GM18867 (cell line): ENCODE measurements around the gene DYNC2LI1.

Source experiments
- ATAC-seq: cut with Tn5 transposase; IDR thresholded peaks from one replicate; pipeline ENCODE4 v1.9.1; 2021; ENCODE audit warnings: mild to moderate bottlenecking, moderate library complexity; ENCODE audit not compliant: unreplicated experiment

Gene DYNC2LI1

DNA sequence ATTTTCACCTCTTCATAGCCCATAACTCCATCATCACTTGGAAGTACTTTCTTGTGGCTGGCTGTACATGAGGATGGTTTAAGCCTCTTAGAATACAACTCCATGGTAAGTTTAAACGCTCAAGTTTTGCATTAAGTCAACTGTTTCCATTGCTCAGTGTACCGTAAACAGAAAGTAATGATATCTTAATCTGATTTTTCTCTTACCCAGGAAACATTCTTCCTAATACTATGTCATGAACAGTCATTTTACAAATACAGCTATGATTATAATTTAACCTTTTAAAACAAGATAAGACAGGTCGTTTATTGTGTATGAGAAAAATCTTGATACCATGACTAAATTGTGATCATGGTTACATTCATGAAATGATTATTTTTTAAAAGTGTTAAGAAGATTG lies 11.6 kb upstream of the DYNC2LI1 start:
- ATAC-seq, result no peak

DNA sequence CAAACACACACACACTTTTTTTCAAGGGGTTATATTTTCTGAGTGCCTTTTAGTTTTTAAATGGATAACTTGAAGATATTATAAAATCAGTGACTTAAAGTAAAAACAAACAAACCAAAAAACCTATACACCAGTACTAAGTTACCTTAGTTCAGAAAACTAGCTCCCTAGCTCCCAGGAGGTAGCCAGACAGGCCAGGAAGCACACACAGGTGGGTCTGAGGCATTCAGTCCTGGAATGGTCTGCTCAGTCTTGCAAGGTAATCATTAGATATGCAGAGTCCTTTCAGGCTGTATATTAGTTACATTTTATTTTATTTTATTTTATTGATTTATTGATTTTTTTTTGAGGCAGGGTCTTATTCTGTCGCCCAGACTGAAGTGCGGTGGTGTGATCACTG lies 10.7 kb upstream of the DYNC2LI1 start:
- ATAC-seq, result no peak

DNA sequence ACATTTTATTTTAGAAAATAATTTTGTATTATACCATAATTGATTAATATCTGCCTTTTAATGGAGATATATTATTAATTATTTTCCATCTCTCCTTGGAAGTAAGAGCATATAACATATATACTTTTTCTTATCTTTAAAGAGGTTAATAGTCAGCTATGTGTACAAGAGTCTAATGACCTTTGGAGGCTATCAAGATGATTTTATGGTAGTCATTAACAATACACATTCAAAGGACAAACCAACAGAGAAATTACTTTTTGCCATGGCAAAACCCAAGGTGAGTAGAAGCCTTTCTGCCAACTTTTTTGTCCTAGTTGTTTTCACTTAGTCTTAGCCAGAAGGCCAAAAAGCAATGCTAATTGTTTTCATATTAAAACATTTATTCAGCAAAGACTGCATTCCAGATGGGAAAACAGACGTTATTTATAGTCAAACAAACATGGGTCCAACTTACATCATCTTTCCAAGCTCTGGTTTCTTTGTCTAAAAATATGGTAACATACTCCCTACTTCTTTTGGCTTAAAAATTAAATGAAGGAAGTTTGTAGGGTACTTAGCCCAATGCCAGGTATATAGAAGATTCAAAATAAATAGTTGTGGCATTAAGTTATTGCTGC lies 9.6 kb upstream of the DYNC2LI1 start:
- ATAC-seq, result no peak

DNA sequence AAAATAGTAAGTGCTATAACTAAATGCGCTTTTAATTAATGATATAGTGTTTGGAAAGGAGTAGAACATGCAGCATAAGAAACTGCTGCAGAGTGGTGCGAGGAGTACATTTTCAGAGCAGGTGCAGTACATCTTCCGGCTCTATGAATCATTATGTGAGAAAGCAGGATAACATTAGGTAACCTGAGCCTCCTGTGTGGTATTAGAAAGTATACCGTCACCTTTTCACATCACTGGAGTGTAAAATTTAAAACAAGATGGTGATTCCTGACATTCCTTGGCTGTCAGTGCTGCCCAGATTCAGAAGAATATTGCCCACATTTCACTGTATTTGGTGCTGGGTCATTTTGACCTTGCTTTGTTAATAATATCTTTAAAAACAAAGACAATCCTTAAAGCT lies 7.8 kb upstream of the DYNC2LI1 start:
- ATAC-seq, result no peak

DNA sequence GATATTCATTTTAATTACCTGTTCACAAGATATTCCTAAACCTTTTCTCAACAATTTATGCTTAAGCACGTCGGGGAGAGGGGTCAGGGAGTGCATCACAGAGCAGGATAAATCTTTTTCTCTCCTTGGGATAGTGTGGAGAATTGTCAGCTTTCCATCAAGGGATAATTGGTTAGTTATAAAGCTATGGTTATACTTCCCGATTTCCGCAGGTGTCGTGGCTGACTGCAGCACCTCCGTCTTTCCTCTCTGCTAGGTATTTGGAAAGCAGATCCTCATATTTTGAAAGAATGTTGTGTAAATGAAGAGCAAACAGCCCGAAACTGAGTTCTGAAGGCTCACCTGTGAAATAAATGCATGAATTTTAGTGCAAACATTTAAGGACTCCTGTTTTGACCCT lies 778 bp downstream of the DYNC2LI1 start:
- no peak for ATAC-seq

DNA sequence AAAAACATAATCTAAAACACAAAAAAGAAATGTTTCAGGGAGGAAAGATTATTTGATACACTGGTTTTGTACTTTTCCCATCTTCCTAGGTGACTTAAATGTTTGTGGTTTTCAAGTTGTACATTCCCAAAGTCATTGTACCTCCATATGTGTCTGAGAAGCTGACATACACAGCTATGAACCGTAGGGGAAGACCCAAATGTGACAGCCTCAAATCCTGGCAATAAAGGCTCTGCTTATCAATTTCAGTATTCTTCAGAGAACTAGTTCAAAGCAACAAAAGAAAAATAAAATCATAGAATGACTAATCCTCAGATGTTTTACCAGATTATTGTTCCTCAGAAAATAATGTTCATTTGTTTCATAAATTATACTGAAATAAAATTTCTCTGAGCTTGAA lies 2.5 kb downstream of the DYNC2LI1 start:
- ATAC-seq, result no peak

DNA sequence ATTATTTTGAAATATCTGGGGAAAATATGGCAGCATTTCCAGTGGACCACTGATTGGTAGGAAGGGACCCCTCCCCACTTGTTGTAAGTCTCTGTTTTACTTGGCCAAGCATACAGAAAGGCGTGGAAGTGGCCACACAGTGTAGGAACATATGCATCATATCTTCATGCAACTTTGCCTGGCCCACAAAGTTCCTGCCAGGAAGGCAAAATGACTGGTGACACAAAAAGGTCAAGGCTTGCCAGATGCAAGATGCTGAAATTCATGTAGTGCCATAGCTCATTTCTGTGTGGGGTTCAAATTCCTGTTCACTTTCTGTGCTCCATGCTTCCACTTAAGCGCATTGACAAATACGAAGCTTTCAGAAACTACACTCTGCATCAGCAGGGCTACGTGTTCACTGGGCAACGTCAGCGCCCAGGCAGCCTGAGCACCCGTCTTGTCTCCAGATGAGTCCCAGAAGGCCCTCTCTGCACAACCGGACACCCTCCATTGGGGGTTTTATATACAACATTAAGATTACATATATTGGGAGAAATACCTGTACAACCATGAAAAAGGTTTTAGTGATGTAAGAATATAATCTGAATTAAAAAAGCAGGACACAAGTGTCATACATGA lies 3.6 kb downstream of the DYNC2LI1 start:
- no peak for ATAC-seq

DNA sequence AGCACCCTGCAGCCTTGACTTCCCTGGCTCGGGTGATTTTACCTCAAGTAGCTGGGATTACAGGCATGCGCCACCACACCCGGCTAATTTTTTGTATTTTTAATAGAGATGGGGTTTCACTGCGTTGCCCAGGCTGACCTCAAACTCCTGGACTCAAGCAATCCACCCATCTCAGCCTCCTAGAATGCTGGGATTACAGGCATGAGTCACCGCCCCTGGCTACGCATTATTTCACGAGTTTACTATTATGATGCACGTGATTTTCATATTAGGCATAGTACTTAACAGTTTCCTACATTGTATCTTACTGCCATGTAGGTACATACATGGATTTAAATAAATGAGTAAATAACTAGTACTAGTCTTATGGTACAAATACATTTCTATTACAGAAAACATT lies 4.4 kb downstream of the DYNC2LI1 start:
- ATAC-seq, result no peak

DNA sequence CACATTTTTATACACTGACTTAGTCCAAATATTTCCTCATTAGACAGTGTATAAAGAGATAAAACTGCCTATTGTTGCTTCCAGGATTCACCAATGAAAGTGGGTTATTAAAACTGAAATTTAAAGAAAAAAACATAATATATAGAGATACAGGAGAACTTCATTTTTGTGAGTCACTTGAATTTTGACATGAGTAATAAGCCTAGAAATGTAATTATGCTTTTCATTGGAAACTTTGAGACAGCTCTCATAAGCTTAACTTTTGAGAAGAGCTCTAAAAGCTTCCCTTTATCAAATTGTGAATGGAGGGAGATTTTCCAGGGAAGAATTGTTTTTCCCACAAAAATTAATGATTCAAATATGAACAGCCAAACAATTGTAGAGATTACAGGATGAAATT lies 14.1 kb downstream of the DYNC2LI1 start:
- ATAC-seq, result no peak

DNA sequence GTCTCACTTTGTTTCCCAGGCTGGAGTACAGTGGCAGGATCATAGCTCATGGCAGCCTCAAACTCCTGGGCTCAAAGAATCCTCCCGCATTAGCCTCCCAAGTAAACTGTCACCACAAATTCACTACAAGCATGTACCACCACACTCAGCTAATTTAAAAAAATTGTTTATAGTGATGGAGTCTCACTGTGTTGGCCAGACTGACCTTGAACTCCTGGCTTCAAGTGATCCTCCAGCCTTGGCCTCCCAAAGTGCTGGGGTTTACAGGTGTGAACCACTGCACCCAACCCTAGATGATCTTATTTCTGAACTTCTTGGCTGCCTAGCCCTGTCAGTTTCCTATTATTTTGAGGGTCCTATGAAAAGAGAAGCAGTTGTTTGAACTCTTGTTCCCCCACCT lies 14.8 kb downstream of the DYNC2LI1 start:
- ATAC-seq, result no peak

DNA sequence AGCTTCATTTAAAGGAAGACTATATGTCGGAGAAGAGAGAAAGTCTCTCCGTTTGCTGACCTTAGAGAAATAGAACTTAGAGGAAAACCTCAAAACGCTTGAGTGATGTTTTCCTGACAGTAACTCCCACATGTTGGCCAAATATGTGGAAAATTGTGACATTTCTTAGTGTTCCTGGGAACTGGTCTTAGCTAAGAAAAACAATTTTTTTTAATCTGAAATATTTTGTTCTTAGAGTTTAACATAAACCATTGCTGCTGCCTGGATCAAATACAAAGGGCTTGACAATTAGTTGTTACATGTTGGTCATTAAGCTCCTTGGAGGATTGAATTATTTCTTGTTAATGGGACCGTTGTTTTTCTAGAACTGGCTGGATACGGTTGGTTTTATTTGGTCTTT lies 16.3 kb downstream of the DYNC2LI1 start:
- no peak for ATAC-seq

DNA sequence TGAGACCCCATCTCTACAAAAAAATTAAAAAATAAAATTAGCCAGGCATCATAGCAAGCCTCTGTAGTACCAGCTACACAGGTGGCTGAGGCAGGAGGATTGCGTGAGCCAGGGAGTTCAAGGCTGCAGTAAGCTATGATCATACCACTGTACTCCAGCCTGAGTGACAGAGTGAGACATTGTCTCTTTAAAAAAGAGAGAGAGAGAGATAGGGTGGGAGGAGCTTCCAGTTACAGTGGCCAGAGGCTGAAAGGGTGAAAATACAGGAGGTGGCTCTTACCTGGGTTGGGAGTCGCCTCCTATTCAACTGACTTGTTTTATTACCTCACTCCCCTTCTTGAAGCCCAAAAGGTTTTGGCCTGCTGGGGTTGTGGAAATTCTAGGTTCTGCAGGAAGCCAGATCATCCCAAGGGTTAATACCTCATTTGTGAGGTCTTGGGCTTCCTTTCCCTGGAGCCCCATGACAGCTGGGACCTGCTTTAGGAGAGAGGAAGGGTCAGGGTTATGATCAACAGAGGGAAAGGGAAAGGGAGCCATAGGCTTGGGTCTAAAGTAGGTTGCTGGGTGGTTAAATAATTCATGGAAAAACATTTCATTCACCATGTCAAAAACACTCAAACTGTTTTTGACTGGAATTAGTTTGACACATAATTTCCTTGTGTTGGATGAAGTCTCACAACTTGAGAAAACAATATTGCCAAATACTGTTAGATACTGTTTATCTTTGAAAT lies 17.4 kb downstream of the DYNC2LI1 start:
- ATAC-seq, result no peak

DNA sequence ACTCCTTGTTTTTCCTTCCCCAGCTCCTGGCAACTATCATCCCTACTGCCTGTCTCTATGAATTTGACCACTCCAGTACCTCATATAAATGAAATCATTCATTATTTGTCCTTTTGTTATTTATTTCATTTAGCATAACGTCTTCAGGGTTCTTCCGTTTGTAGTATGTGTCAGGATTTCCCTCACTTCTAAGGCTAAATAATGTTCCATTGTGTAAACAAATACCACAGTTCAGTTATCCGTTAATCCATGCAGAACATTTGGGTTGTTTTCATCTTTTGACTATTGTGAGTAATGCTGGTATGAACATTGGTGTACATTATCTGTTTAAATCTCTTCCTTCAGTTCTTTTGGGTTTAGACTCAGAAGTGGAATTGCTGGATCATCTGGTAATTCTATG lies 18.8 kb downstream of the DYNC2LI1 start:
- ATAC-seq, result no peak

DNA sequence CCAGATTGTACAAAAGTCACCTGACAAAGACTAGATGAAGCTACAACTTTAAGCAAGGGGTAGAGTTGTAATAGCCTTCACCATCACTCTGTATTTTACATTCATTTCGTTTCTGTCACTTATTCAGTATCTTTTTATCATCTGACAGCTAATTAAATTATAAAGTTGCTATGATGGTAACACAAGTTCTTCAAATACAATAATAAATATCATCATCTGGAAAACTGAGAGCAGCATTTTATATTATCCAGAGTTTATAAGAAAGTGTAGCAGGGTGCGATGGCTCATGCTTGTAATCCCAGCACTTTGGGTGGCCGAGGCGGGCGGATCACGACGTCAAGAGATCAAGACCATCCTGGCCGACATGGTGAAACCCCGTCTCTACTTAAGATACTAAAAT lies 21.1 kb downstream of the DYNC2LI1 start:
- no peak for ATAC-seq

DNA sequence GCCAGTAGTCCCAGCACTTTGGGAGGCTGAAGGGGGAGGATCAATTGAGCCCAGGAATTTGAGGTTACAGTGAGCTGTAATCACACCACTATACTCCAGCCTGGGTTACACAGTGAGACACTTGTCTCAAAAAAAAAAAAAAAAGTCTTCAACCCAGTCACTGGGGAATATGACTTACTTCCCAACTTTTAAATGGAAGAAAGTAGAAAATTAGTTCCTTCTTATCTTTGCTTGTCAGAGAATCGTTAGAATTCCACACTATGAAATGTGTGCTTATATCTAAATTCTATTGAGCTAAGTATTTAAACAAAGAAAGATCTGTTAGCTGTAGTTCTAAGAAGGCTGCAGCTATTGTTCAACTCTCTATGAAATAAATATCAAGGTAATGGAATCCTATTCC lies 22.4 kb downstream of the DYNC2LI1 start:
- ATAC-seq, result no peak

DNA sequence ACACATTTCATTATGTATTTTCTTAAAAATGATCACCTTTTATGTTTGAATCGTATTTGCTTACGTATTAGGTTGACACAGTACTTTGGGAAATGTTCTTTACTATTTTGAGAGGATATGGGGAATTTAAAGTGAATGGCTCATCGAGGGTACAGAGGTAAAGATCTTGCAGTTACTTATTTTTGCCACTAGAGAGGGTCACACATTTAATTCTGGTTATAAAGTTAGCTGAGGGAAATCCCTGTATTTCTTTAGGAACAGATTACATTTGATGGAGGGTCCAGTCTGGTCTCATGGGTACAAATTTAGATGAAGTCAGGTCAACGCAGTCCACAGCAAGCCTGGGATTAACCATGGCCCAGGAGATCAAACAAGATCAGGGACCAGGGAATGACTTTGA lies 24.5 kb downstream of the DYNC2LI1 start:
- no peak for ATAC-seq

DNA sequence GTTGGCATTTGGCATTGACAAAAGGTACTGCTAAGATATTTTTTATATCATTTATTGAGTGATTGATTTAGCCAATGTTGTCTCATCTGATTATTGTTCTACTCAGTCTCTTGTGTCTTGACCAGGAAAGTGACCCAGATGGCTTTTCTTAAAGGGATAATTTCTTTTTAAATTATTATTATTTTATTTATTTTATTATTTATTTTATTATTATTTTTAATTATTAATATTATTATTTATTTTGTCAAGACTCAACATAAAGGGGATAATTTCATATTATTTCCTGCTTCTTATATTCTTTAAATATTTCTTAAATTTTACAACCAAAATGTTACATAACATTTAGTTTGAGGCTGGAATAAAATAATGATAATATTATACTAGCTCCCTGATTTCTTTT lies 27.1 kb downstream of the DYNC2LI1 start:
- no peak for ATAC-seq

DNA sequence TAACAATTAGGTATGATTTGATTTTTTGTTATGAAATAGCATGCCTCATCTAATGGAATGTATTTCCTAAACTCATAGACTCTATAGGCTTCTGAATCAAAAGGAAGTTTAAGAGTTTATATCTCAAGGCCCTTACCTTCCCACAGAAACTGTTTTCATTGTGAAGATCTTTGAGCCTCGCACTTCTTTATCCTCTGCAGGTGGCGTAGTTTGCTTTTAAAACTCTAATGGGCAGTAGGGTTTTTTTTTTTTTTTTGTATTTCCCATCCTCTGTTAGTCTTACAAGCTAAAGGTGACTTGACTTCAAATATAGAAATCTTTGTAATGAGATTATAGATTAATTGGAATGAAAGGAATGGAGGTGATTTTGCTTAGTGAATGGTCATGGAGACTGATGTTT lies 28.3 kb downstream of the DYNC2LI1 start:
- ATAC-seq, result no peak

DNA sequence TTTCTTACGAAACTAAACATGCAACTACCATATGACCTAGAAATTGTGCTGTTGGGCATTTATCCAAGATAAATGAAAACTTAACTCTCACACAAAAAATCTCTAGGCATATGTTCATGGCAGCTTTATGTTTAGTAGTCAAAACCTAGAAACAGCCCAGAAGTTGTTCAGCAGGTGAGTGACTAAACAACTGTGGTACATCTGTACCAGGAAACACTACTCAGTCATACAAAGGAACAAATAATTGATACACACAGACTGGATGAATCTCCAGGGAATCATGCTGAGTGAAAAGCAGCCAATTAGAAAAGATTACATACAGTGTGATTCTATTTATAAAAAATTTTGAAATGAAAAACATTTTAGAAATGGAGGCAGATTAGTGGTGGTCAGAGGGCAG lies 29.3 kb downstream of the DYNC2LI1 start:
- no peak for ATAC-seq

DNA sequence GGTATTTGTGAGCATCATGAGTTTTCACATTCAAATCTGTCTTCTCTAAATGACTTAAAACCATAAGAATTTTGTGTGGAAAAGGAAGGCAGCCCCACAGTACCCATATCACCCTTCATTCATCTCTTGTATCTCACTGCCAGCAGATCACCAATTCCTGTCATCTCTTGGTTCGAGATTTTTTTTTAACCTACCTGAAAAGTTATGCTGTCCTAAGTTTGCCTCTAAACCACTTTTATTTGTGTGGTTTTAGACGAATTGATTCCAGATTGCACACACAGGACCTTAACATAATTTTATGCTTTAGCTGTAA lies 32.8 kb downstream of the DYNC2LI1 start:
- ATAC-seq, result no peak

DNA sequence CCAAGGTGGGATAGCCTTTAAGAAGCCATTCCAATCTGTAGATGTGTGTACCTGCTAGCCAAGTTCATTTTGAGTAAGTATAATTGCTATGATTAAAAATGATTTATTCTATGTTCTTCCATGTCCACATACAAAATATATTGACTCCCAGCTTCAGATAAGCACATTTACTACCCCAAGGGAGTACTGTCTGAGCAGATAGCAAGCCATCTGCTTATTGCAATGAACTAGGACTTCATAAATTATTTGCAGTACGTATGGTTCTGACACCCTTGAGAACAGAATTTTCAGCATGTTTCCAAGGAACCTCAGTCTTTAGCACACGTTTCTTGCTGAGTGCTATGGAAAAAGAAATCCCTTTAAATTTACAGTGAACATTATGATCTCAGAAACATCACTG lies 36.6 kb downstream of the DYNC2LI1 start:
- ATAC-seq, result no peak

DNA sequence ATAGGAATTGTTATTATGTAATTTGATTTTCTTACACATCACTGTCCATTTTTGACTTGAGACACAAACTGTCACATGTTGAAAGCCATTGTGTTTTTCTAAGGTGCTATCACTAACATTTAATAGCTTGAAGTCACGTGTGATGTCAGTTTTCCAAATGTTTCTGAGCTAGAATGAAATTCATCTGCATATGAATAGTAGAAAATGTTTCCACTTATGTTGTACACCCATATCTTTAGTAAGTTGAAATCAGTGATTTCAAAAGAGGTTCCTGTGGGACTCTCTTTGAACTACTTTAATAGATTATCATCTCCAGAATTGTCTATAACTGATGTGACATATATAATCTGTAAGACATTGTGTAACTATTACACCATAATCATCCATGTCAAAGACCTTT lies 37.0 kb downstream of the DYNC2LI1 start:
- no peak for ATAC-seq

DNA sequence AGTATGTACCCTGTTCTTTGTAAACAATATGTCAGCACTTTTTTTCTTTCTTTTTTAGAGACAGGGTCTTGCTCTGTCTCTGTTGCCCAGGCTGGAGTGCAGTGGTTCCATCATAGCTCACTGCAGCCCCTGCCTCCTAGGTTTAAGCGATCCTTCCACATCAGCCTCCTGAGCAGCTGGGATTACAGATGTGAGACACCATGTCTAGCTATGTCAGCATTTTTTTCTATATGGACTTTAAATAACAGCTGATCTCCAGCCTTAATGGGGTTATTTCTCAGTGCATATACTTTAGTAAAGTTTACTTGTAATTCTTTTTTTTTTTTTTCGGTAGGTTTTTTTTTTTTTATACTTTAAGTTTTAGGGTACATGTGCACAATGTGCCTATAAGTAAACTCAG lies 38.2 kb downstream of the DYNC2LI1 start:
- no peak for ATAC-seq
